Activated CD4-positive, alpha-beta T cell treated with anti-CD3 and anti-CD28 coated beads for 1 hour (primary cell): ENCODE measurements around the gene NOXA1.
"Not testable (repeated sequence)": the region's sequence is repeated elsewhere in the genome, so short reads cannot be mapped to it uniquely, and the experiment has no call there.

Source experiments
- DNase-seq: peaks from one replicate; pipeline ENCODE4 v3.0.0-alpha.2; 2020

Gene NOXA1

GRCh38 chr9:137456864-137457405 lies 33.7 kb downstream of the NOXA1 start:
- no peak for DNase-seq

GRCh38 chr9:137457406-137458193 lies 34.4 kb downstream of the NOXA1 start:
- DNase-seq: no peak

- DNase-seq: no peak
These were observed 35.3 kb downstream of the NOXA1 start for GRCh38 chr9:137458194-137459151.

GRCh38 chr9:137459152-137459600 lies 36.0 kb downstream of the NOXA1 start, which contains the start of gene NSMF:
Gene NSMF (minus strand): TSS chr9:137459334. CDS start chr9:137459102, 232 bp downstream.
- peak; percentile 93 for DNase-seq

GRCh38 chr9:137459601-137460362 lies 36.6 kb downstream of the NOXA1 start:
- DNase-seq: no peak

- no peak for DNase-seq
These were observed 37.4 kb downstream of the NOXA1 start for GRCh38 chr9:137460363-137461315.

GRCh38 chr9:137461316-137461662 lies 38.1 kb downstream of the NOXA1 start:
- no peak for DNase-seq

- peak; percentile 50 for DNase-seq
These were observed 38.6 kb downstream of the NOXA1 start for GRCh38 chr9:137461663-137462395.

GRCh38 chr9:137462396-137462985 lies 39.3 kb downstream of the NOXA1 start:
- DNase-seq: no peak

- DNase-seq: no peak
These were observed 40.1 kb downstream of the NOXA1 start for GRCh38 chr9:137462986-137463930.

- no peak for DNase-seq
These were observed 40.7 kb downstream of the NOXA1 start for GRCh38 chr9:137463931-137464290.

- DNase-seq: no peak
These were observed 41.3 kb downstream of the NOXA1 start for GRCh38 chr9:137464291-137464999.

- no peak for DNase-seq
These were observed 42.0 kb downstream of the NOXA1 start for GRCh38 chr9:137465000-137465719.

GRCh38 chr9:137465720-137466388 lies 42.7 kb downstream of the NOXA1 start:
- no peak for DNase-seq

GRCh38 chr9:137466389-137467085 lies 43.3 kb downstream of the NOXA1 start:
- DNase-seq: not testable (repeated sequence)

GRCh38 chr9:137467161-137467581 lies 44.0 kb downstream of the NOXA1 start:
- no peak for DNase-seq
